Measurements from ENCODE around the gene COBL. TPM values are rescaled to one million over a fixed set of nuclear protein-coding genes. Genes with fewer than 3 reads are reported as not detected.

COBL gene
- total RNA-seq, 1 experiment from 2014 or later = 8.6 TPM

- ChIA-PET POLR2A (ENCODE audit: unreplicated experiment) (no interaction called here), CTCF (no interaction called here)
- no peaks in the 10 kb centered on the region for H3K36me3 ChIP-seq (ENCODE audit: low read depth, low read length)
- H3K4me3 ChIP-seq (ENCODE audit: low read length) = no peak overlapping the region
- no peak overlapping the region for H3K4me2 ChIP-seq (ENCODE audit: low read length)
- H4K20me1 ChIP-seq (ENCODE audit: low read length) = no peaks in the 10 kb centered on the region
- H3F3A ChIP-seq (ENCODE audit: low read length, unreplicated experiment) = no peaks in the 10 kb centered on the region
- intact Hi-C loops (cut with micrococcal nuclease) = loop anchor here (2.0 to 10.0 kb wide), 3 partner anchors 104 to 372 kb away; no protein-coding TSS in a partner anchor
- no TSS peak for BruUV-seq (replicated peaks)
- ATAC-seq (no peak), DNase-seq (no peak)
- H3K9me3 ChIP-seq (ENCODE audit: low read length) = no peaks in the 10 kb centered on the region
- TF ChIP-seq EZH2 (IDR thresholded peaks at IDR 0.05; ENCODE audit: low read length, unreplicated experiment) (no peak), EZH2phosphoT487 (IDR thresholded peaks at IDR 0.05; ENCODE audit: borderline replicate concordance, low read length) (no peak), CTCF (conservative IDR thresholded peaks at IDR 0.05; ENCODE audit: low read depth, low read length) (no peak)
- no peaks in the 10 kb centered on the region for H3K9me2 ChIP-seq (replicated peaks; ENCODE audit: low read length)
- no peak overlapping the region for H3K9ac ChIP-seq (ENCODE audit: low read length)
- peaks cover 28% of the 10 kb centered on the region for H3K4me1 ChIP-seq (ENCODE audit: insufficient read depth, low read length)
- no peak overlapping the region for H3K27ac ChIP-seq (ENCODE audit: low read length)
- no peaks in the 10 kb centered on the region for H3K27me3 ChIP-seq (ENCODE audit: low read length)
- H2AFZ ChIP-seq (ENCODE audit: low read length) = no peak overlapping the region
- no peaks in the 10 kb centered on the region for H3K79me2 ChIP-seq (ENCODE audit: low read length)
Observed at GRCh38 chr7:51066405-51066882, 250.2 kb downstream of the COBL start.

GRCh38 chr7:51065766-51066165 is 250.8 kb downstream of the COBL start:
- no peak overlapping the region for H3K9ac ChIP-seq (ENCODE audit: low read length)
- no peak for ATAC-seq
- BruUV-seq (replicated peaks) = no TSS peak
- peaks cover 27% of the 10 kb centered on the region for H3K4me1 ChIP-seq (ENCODE audit: insufficient read depth, low read length)
- H3K27me3 ChIP-seq (ENCODE audit: low read length) = no peaks in the 10 kb centered on the region
- ChIA-PET CTCF (no interaction called here), POLR2A (ENCODE audit: unreplicated experiment) (no interaction called here)
- DNase-seq = no peak
- TF ChIP-seq CTCF (conservative IDR thresholded peaks at IDR 0.05; ENCODE audit: low read depth, low read length) (no peak), EZH2phosphoT487 (IDR thresholded peaks at IDR 0.05; ENCODE audit: borderline replicate concordance, low read length) (no peak), EZH2 (IDR thresholded peaks at IDR 0.05; ENCODE audit: low read length, unreplicated experiment) (no peak)
- no peak overlapping the region for H2AFZ ChIP-seq (ENCODE audit: low read length)
- H3K9me2 ChIP-seq (replicated peaks; ENCODE audit: low read length) = no peaks in the 10 kb centered on the region
- H3K27ac ChIP-seq (ENCODE audit: low read length) = no peak overlapping the region
- intact Hi-C loops (cut with micrococcal nuclease) = loop anchor here (2.0 to 10.0 kb wide), 3 partner anchors 103 to 371 kb away; no protein-coding TSS in a partner anchor
- no peaks in the 10 kb centered on the region for H3F3A ChIP-seq (ENCODE audit: low read length, unreplicated experiment)
- no peaks in the 10 kb centered on the region for H3K36me3 ChIP-seq (ENCODE audit: low read depth, low read length)
- H3K79me2 ChIP-seq (ENCODE audit: low read length) = no peaks in the 10 kb centered on the region
- H3K4me2 ChIP-seq (ENCODE audit: low read length) = no peak overlapping the region
- no peak overlapping the region for H3K4me3 ChIP-seq (ENCODE audit: low read length)
- H3K9me3 ChIP-seq (ENCODE audit: low read length) = no peaks in the 10 kb centered on the region
- no peaks in the 10 kb centered on the region for H4K20me1 ChIP-seq (ENCODE audit: low read length)

GRCh38 chr7:51064688-51065087 is 251.9 kb downstream of the COBL start:
- intact Hi-C loops (cut with micrococcal nuclease) = loop anchor here (5.0 to 10.0 kb wide), 2 partner anchors 102 to 370 kb away; no protein-coding TSS in a partner anchor
- Histone ChIP-seq H3K36me3 (ENCODE audit: low read depth, low read length) (no peaks in the 10 kb centered on the region), H3K27ac (ENCODE audit: low read length) (no peak overlapping the region), H3K9ac (ENCODE audit: low read length) (no peak overlapping the region), H3K9me2 (replicated peaks; ENCODE audit: low read length) (no peaks in the 10 kb centered on the region), H3K27me3 (ENCODE audit: low read length) (no peaks in the 10 kb centered on the region), H3K4me3 (ENCODE audit: low read length) (no peak overlapping the region), H3K4me1 (ENCODE audit: insufficient read depth, low read length) (peaks cover 16% of the 10 kb centered on the region), H3K4me2 (ENCODE audit: low read length) (no peak overlapping the region), H3K79me2 (ENCODE audit: low read length) (no peaks in the 10 kb centered on the region), H4K20me1 (ENCODE audit: low read length) (no peaks in the 10 kb centered on the region), H3F3A (ENCODE audit: low read length, unreplicated experiment) (no peaks in the 10 kb centered on the region), H2AFZ (ENCODE audit: low read length) (no peak overlapping the region), H3K9me3 (ENCODE audit: low read length) (no peaks in the 10 kb centered on the region)
- POLR2A ChIA-PET (ENCODE audit: unreplicated experiment) = no interaction called here
- no TSS peak for BruUV-seq (replicated peaks)
- ATAC-seq (no peak), DNase-seq (no peak)
- TF ChIP-seq CTCF (conservative IDR thresholded peaks at IDR 0.05; ENCODE audit: low read depth, low read length) (no peak), EZH2 (IDR thresholded peaks at IDR 0.05; ENCODE audit: low read length, unreplicated experiment) (no peak), EZH2phosphoT487 (IDR thresholded peaks at IDR 0.05; ENCODE audit: borderline replicate concordance, low read length) (no peak)
- CTCF ChIA-PET = no interaction called here

All from PC-3 (cell line).